Smooth muscle cell (in vitro differentiated cells): ENCODE measurements around the gene CACNA2D4. TPM values are rescaled to one million over a fixed set of nuclear protein-coding genes. Genes with fewer than 3 reads are reported as not detected.

Source experiments
- DNase-seq: peaks from one replicate; lab custom pipeline; 2025; ENCODE audit not compliant: unreplicated experiment; lab: John Stamatoyannopoulos, UW
- H2AFZ ChIP-seq: fragments of 200-600 bp; sonication (generic); 2 replicates; pipeline ENCODE4 v1.6.0; 2016; ENCODE audit warnings: antibody characterized with exemption, low read depth, mild to moderate bottlenecking
- H3F3A ChIP-seq: fragments of 200-600 bp; sonication (generic); 2 replicates; pipeline ENCODE4 v1.6.0; 2017; ENCODE audit warnings: antibody characterized with exemption, low read depth
- H3K27ac ChIP-seq: fragments of 200-600 bp; sonication (generic); 2 replicates; pipeline ENCODE4 v1.5.1; 2016; ENCODE audit warnings: low read depth, mild to moderate bottlenecking
- H3K27me3 ChIP-seq: fragments of 200-600 bp; sonication (generic); 2 replicates; pipeline ENCODE4 v1.6.1; 2016; ENCODE audit warnings: low read depth, mild to moderate bottlenecking
- H3K36me3 ChIP-seq: fragments of 200-600 bp; sonication (generic); 2 replicates; pipeline ENCODE4 v1.5.1; 2016; ENCODE audit warnings: low read depth
- H3K4me1 ChIP-seq: fragments of 200-600 bp; sonication (generic); 2 replicates; pipeline ENCODE4 v1.5.1; 2016; ENCODE audit warnings: low read depth
- H3K4me2 ChIP-seq: fragments of 200-600 bp; sonication (generic); 2 replicates; pipeline ENCODE4 v1.6.0; 2016; ENCODE audit warnings: mild to moderate bottlenecking
- H3K4me3 ChIP-seq: fragments of 200-600 bp; sonication (generic); 2 replicates; pipeline ENCODE4 v1.5.1; 2016; ENCODE audit warnings: mild to moderate bottlenecking
- H3K79me2 ChIP-seq: fragments of 200-600 bp; sonication (generic); 2 replicates; pipeline ENCODE4 v1.6.0; 2016; ENCODE audit warnings: low read depth, mild to moderate bottlenecking
- H3K9ac ChIP-seq: fragments of 200-600 bp; sonication (generic); 2 replicates; pipeline ENCODE4 v1.6.0; 2016; ENCODE audit warnings: low read depth
- H3K9me3 ChIP-seq: fragments of 200-600 bp; sonication (generic); replicated peaks from 2 replicates; pipeline ENCODE4 v1.5.1; 2016; ENCODE audit warnings: low read depth
- H4K20me1 ChIP-seq: fragments of 200-600 bp; sonication (generic); 2 replicates; pipeline ENCODE4 v1.6.0; 2016; ENCODE audit warnings: low read depth
- CTCF ChIP-seq: fragments of 200-600 bp; sonication (generic); IDR thresholded peaks from 2 replicates; pipeline ENCODE4 v1.5.1; 2017; ENCODE audit warnings: borderline replicate concordance, mild to moderate bottlenecking, antibody characterized with exemption; ENCODE audit not compliant: insufficient read depth, poor library complexity, severe bottlenecking
- WGBS: methylation state at CpG from one replicate; pipeline ENCODE4 v1.1.7; 2016; ENCODE audit warnings: low lambda C conversion rate; 5-methylcytosine and 5-hydroxymethylcytosine counted together
- polyA plus RNA-seq: library from polyadenylated mRNA; unstranded; fragments of >200 nt; fragmentation: Nextera tagmentation; extraction: Ambion mirVana; gene quantifications from 2 replicates; pipeline ENCODE4 v1.2.1, GENCODE V29; 2016
- total RNA-seq: library from RNA; depleted of rRNA; stranded (reverse); fragments of >200 nt; gene quantifications from 2 replicates; pipeline ENCODE4 v1.2.3, GENCODE V29; 2014

The CACNA2D4 gene
- total and polyA plus RNA-seq, 2 experiments from 2014 or later, result 0.98 TPM; not detected in 1

GRCh38 chr12:1834186-1834925, 84.1 kb downstream of the CACNA2D4 start:
- H3F3A ChIP-seq, result no peaks in the 10 kb centered on the region
- peaks cover 5% of the 10 kb centered on the region for H3K4me1 ChIP-seq
- no peak overlapping the region for H3K27ac ChIP-seq
- 90% methylated on average over 33 of the region's 34 CpGs for WGBS
- no peak overlapping the region for H3K4me3 ChIP-seq
- no peak for DNase-seq
- no peaks in the 10 kb centered on the region for H3K36me3 ChIP-seq
- H3K9ac ChIP-seq, result no peak overlapping the region
- H2AFZ ChIP-seq, result no peak overlapping the region
- H3K9me3 ChIP-seq, result no peaks in the 10 kb centered on the region
- peaks cover 27% of the 10 kb centered on the region for H3K27me3 ChIP-seq
- H3K79me2 ChIP-seq, result no peaks in the 10 kb centered on the region
- H3K4me2 ChIP-seq, result no peak overlapping the region
- no peaks in the 10 kb centered on the region for H4K20me1 ChIP-seq
- no peak for TF ChIP-seq CTCF

- Histone ChIP-seq H3K4me2 (no peak overlapping the region), H3K27me3 (peaks cover 27% of the 10 kb centered on the region), H3K27ac (no peak overlapping the region), H4K20me1 (no peaks in the 10 kb centered on the region), H3K9ac (no peak overlapping the region), H3K36me3 (no peaks in the 10 kb centered on the region), H3K79me2 (no peaks in the 10 kb centered on the region), H3K4me1 (peaks cover 5% of the 10 kb centered on the region), H3F3A (no peaks in the 10 kb centered on the region), H2AFZ (no peak overlapping the region), H3K4me3 (no peak overlapping the region), H3K9me3 (no peaks in the 10 kb centered on the region)
- TF ChIP-seq CTCF, result no peak
- no peak for DNase-seq
- WGBS, result 85% methylated on average over 10 of the region's 10 CpGs
Observed at GRCh38 chr12:1833596-1834028, 84.8 kb downstream of the CACNA2D4 start.

- no peak overlapping the region for H3K9ac ChIP-seq
- H3K4me3 ChIP-seq, result no peak overlapping the region
- H3K36me3 ChIP-seq, result no peaks in the 10 kb centered on the region
- H3K4me1 ChIP-seq, result peaks cover 5% of the 10 kb centered on the region
- TF ChIP-seq CTCF, result no peak
- no peak overlapping the region for H2AFZ ChIP-seq
- H3K27me3 ChIP-seq, result peaks cover 27% of the 10 kb centered on the region
- H3F3A ChIP-seq, result no peaks in the 10 kb centered on the region
- H3K27ac ChIP-seq, result no peak overlapping the region
- no peak overlapping the region for H3K4me2 ChIP-seq
- no peak for DNase-seq
- no peaks in the 10 kb centered on the region for H3K79me2 ChIP-seq
- no peaks in the 10 kb centered on the region for H4K20me1 ChIP-seq
- no peaks in the 10 kb centered on the region for H3K9me3 ChIP-seq
- WGBS, result 84% methylated on average over 17 of the region's 17 CpGs
Observed at GRCh38 chr12:1832801-1833595, 85.5 kb downstream of the CACNA2D4 start.
